Activated naive CD4-positive, alpha-beta T cell treated with anti-CD3 and anti-CD28 coated beads, Interleukin-2, amount 50 U/mL, for 72 hours (primary cell): ENCODE data around the gene NRXN3. TPM values are rescaled to one million over a fixed set of nuclear protein-coding genes. Genes with fewer than 3 reads are reported as not detected.
"Not testable (repeated sequence)": the region's sequence is repeated elsewhere in the genome, so short reads cannot be mapped to it uniquely, and the experiment has no call there.

Experiments
- ATAC-seq, 2 donors: fragments of 150-1000 bp; cut with Tn5 transposase; 2 replicates each; pipeline ENCODE4 v1.10.0; 2021; ENCODE audit warnings: mild to moderate bottlenecking in 2 of 2, moderate library complexity in 2 of 2
- DNase-seq, 2 donors: peaks; one replicate each; pipeline ENCODE4 v3.0.0; 2021 to 2022; ENCODE audit warnings: low spot score in 2 of 2
- H3K27ac Mint-ChIP-seq, 2 donors: one replicate each; pipeline ENCODE4 v1.8.0; 2022; ENCODE audit warnings: mild to moderate bottlenecking in 2 of 2, mixed read lengths in 2 of 2
- H3K36me3 Mint-ChIP-seq, 2 donors: one replicate each; pipeline ENCODE4 v1.8.0; 2022; ENCODE audit warnings: mixed read lengths in 2 of 2
- H3K9me3 Mint-ChIP-seq, 2 donors: one replicate each; pipeline ENCODE4 v1.8.0; 2022; ENCODE audit warnings: mixed read lengths in 2 of 2
- total RNA-seq, 2 donors: library from RNA; stranded (reverse); gene quantifications; one replicate each; pipeline ENCODE4 v1.2.3, GENCODE V29; 2022

NRXN3 gene
- total RNA-seq, 2 donors from 2014 or later, result not detected

DNA sequence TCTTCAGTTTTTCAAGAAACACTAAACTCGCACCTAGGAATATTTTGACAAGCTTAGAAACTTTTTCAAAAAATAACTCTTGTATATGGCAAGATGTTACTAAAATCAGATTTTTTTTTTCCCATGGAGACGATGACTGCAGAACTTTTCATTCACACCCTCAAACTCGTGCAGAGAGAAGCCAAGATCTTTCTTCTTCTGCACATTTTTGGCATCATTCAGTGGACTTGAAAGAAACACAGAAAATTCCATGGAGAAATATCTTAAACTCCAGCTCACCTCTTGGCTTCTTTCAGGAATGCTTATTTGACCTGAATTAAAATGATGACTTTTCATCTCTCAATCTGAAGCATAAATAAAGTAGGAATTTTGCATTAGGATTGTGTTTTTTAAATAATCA lies 919.4 kb downstream of the NRXN3 start:
- H3K9me3 Mint-ChIP-seq, result peaks cover under 1 to 15% of the 10 kb centered on the region in 2 donors
- DNase-seq (no peak), ATAC-seq (no peak)
- H3K36me3 Mint-ChIP-seq, result no peaks in the 10 kb centered on the region
- H3K27ac Mint-ChIP-seq, result no peak overlapping the region

DNA sequence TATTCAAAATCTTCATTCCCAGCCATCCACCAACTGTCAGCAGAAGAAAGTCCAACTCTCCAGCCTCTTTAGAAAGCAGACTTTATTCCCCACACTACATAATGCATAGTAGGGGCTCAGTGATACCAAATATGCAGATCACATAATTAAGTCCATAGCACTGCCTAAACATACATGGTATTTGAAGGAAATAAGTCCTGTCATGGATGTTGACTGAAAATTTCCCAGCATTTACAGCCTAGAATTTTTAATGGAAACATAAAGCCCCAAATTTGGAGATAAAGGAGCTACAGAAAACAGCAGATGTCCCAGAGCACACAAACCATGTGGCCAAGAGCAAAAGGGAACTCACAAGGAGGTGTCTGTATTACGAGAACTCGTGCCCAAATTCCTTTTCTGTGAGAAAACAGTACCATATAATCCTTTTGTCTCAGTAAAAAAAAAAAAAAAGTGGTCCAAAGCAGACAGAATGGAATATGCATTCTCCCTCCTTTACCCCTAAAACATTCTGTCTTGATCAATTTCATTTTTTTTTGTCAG lies 920.5 kb downstream of the NRXN3 start:
- DNase-seq (no peak), ATAC-seq (no peak)
- Mint-ChIP-seq H3K27ac (no peak overlapping the region), H3K9me3 (peaks cover 4 to 19% of the 10 kb centered on the region in 2 donors), H3K36me3 (no peaks in the 10 kb centered on the region)

DNA sequence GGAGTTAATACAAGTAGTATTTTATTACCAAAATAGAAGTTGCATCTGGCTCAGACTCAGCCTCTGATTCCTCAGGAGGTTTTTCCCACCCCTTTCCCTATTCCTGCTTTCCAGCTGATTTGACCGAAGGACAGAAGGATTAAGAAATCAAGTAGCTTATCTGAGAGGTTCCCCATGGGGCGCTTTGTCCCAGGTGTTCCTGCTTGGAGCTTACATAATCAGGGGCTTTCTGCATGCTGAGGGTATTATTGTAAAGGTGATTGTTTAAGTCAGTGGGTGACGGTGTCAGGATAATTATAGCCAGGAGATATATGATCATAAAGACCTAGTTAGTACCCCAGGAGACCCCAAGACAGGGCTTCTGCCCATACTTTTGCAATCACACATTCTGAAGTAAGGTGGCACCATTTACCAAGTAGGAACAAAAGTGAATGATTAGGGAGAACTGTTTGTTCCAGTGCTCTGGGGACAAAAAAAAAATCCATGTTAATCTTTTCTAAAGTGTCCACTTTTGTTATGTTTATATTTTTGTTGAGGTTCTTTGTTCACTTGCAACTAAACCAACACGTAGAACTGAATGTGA lies 921.3 kb downstream of the NRXN3 start:
- Mint-ChIP-seq H3K9me3 (peaks cover 4 to 19% of the 10 kb centered on the region in 2 donors), H3K27ac (no peak overlapping the region), H3K36me3 (no peaks in the 10 kb centered on the region)
- DNase-seq (no peak), ATAC-seq (no peak)

DNA sequence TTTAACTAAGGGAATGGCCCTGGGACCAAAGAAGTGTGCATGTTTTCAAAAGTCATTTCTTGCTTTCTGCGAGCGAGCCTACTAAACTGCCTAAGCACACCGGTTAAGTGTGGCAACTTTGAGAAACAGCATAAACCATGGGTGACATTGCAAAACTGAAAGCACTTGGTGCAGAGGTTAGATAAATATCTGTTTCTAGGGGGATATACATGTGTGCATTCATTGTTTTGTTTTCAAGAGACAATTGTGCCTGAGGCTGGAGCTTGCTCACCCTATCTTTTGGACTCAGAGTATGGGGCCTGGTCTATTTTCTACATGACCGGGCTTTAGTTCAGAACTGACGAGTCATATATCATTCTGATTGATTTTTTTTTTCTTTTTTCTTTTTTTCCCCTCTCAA lies 923.4 kb downstream of the NRXN3 start:
- H3K27ac Mint-ChIP-seq, result no peak overlapping the region
- DNase-seq, result no peak
- no peak for ATAC-seq
- no peaks in the 10 kb centered on the region for H3K36me3 Mint-ChIP-seq
- peaks cover 4 to 19% of the 10 kb centered on the region in 2 donors for H3K9me3 Mint-ChIP-seq

DNA sequence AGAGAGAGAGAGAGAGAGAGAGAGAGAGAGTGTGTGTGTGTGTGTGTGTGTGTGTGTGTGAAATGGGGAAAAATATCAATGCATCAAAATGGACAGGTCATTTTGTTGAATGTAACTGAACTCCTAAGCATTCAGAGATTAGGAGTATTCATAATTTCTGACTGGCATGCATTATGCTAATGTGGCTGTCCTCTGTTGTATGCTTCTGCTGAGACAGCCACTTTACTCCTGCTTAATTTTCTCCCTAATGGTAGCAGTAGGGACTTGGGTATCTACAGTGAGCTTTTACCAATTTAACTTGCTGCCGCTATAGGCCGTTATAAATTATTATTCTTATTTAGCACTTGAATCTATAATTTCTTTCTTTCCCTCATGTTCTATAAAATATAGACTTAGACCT lies 924.8 kb downstream of the NRXN3 start:
- ATAC-seq, result no peak
- no peak for DNase-seq
- Mint-ChIP-seq H3K36me3 (peaks cover 0 to 6% of the 10 kb centered on the region in 2 donors), H3K27ac (no peak overlapping the region), H3K9me3 (peaks cover 4 to 19% of the 10 kb centered on the region in 2 donors)

DNA sequence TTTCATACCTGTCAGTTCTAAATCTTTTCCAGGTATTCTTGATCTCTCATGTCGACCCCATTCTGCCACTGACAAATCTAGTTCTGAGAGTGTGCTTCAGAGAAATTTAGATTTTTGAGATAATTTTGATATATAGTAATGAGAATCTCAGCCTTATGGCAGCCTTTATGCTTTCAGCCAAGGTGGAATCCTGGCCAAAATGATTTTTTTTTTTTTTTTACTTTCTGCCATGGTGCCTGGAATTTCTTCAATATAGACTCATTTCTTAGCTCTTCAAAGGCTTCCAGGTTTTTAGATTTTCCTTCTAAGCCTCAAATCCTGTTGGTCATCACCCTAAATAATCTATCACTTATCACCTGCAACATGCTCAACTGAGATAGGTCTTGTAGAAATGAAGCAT lies 926.6 kb downstream of the NRXN3 start:
- ATAC-seq (no peak), DNase-seq (no peak)
- Mint-ChIP-seq H3K36me3 (peaks cover 0 to 6% of the 10 kb centered on the region in 2 donors), H3K27ac (no peak overlapping the region), H3K9me3 (peaks cover 4 to 19% of the 10 kb centered on the region in 2 donors)

DNA sequence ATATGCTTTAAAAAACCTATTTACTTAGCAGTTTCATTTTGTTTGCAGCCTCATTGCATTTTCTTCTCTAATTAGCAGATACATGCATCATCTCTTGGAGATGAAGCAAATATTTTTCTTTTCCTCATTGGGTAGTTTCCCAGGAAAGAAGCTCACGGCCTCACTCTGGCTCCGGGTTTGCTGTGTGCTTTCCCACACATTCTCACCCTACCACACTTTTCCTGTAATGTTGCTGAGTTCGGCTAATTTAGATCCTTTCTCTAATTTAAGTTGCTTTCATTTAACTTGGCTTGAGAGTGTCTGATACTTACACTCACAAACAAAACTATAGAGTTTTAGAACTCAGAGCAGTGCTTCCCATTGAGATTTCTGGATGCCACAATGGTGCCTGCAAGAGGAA lies 928.2 kb downstream of the NRXN3 start:
- Mint-ChIP-seq H3K27ac (no peak overlapping the region), H3K36me3 (peaks cover 0 to 6% of the 10 kb centered on the region in 2 donors), H3K9me3 (peaks cover 4 to 20% of the 10 kb centered on the region in 2 donors)
- DNase-seq (no peak), ATAC-seq (no peak)

DNA sequence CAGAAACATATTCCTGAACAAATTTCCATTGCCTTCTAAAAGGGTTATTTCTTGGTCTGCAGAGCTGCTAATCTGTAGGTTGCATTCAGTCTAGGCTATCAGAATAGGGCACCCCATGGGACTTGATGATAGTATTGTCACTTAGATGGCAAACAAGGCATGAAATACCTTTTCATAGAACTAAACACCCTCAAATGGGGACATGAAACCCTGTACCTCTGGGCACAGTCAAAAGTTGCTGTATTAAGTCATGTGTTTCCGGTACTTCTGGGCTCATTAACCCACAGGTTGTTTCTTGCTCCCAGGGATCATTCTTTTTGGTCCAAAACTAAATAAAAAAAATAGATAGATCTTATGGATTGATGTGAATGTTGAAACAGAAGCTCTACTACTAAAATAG lies 930.4 kb downstream of the NRXN3 start:
- DNase-seq (no peak), ATAC-seq (no peak)
- Mint-ChIP-seq H3K36me3 (peaks cover 0 to 6% of the 10 kb centered on the region in 2 donors), H3K27ac (no peak overlapping the region), H3K9me3 (peaks cover 0 to 14% of the 10 kb centered on the region in 2 donors)

DNA sequence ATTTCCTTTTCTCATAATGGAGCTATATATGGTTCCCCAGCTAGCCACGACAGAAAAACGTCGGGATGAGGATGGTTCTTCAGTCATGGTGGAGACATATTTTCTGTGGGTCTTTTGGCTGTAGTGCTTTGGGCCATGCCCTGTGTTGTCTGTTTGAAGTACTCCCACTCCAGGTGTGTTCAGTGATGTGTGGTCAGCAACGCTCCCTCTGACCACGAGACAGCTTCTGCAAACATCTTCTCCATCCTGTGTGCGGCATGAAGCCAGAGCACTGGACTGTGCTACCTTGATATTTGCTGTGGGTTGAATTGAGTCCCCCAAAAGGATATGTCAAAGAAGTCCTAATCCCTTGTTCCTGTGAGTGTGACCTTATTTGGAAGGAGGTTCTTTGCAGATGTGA lies 931.2 kb downstream of the NRXN3 start:
- peaks cover 0 to 14% of the 10 kb centered on the region in 2 donors for H3K9me3 Mint-ChIP-seq
- no peak for ATAC-seq
- H3K36me3 Mint-ChIP-seq, result peaks cover 0 to 6% of the 10 kb centered on the region in 2 donors
- no peak overlapping the region for H3K27ac Mint-ChIP-seq
- no peak for DNase-seq

DNA sequence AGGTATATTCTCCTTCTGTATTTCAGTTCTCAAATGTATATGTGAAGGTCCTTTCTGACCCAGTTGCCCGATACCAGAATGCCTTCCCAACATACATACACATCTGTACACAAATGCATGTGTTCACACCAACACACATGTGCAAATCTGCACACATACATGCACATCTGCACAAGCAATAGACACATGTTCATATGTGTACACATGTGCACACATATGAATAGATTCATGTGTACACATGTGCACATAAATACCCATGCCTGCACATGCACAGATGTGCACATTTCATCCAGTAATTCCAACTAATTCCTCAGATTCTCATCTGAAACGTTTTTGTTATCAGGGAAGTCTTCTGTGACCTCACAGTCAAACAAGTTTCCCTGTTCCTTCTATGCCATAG lies 933.6 kb downstream of the NRXN3 start:
- ATAC-seq (no peak), DNase-seq (no peak)
- H3K9me3 Mint-ChIP-seq, result peaks cover 0 to 19% of the 10 kb centered on the region in 2 donors
- H3K27ac Mint-ChIP-seq, result no peak overlapping the region
- H3K36me3 Mint-ChIP-seq, result peaks cover 0 to 5% of the 10 kb centered on the region in 2 donors

DNA sequence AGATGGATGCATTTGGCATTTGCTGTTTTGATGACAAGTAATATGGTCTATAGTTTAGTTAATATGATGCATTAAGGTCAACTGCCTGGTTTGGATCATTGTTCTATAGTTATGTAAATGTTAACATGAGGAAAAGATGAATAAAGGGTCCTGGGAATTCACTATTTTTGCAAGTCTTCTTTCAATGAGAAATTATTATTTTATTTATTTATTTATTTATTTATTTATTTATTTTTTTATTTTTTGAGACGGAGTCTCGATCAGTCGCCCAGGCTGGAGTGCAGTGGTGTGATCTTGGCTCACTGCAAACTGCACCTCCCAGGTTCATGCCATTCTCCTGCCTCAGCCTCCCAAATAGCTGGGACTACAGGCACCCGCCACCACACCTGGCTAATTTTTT lies 940.4 kb downstream of the NRXN3 start:
- not testable (repeated sequence) for DNase-seq, ATAC-seq

DNA sequence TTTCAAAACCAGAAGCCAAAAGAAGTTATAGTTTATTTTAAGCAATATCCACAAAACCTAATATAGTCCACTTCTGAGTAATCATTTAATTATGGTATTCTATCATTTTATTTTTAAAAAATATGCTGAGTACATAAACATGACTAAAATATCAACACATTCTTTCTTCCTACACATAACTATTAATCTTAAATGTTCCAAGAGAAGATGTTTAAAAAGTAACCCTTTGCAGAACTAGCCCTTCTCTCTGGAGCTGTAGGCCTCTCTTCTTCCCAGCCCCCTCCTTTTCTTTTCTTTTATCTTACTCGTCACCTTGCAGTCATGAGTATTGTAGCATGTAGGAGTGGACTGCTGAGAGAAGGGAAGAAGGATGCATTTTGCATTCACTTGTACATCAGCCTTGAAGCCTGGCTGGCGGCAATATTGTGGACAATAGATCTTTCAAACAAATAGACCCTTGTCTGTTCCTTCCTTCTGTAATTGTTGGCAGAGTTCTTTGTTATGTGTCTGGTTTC lies 941.9 kb downstream of the NRXN3 start:
- Mint-ChIP-seq H3K27ac (no peak overlapping the region), H3K9me3 (peaks cover 13% of the 10 kb centered on the region in 2 donors), H3K36me3 (no peaks in the 10 kb centered on the region)
- DNase-seq (no peak), ATAC-seq (no peak)

More for the DNA sequence above, 940.4 kb downstream of the NRXN3 start:
- peaks cover 12% of the 10 kb centered on the region in 2 donors for H3K9me3 Mint-ChIP-seq
- H3K36me3 Mint-ChIP-seq, H3K27ac Mint-ChIP-seq: not testable (repeated sequence)

DNA sequence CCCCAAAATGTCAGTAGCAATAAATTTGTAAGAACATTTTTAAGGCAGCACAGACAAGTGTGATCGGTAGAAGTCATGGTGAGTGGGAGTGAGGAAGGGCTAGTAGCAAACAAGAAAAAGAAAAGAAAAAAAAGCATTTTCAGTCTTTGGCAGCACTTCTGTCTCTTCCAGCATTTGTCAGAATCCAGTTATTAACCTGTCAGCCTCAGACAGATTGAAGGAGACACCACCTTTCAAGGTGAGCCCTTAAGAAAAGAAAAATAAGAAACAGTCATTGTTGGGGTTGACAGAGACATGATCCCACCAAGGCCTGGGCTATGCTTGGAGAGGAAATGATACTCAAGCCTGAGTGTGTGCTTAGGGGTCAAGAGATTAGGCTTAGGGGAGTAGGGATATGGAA lies 947.4 kb downstream of the NRXN3 start:
- Mint-ChIP-seq H3K9me3 (peaks cover 8 to 18% of the 10 kb centered on the region in 2 donors), H3K36me3 (no peaks in the 10 kb centered on the region), H3K27ac (no peak overlapping the region)
- no peak for ATAC-seq
- no peak for DNase-seq

DNA sequence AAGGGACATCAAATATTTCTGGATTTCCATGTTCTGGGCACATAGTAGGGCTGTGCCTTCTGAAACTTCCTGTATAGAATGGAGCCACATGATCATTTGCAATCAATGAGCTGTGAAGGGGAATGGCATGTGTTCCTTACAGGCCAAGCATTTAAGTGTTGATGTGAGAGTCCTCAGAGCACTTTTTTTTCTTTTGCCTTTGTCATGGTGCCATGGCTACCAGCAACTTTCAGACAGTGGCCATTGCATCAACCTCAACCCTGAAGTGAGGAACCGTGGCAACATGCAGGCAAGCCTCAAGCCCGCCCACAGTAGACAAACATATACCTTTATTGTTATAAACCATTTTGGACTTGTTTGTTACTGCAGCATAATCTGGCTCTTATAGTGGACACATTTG lies 948.1 kb downstream of the NRXN3 start:
- DNase-seq (no peak), ATAC-seq (no peak)
- Mint-ChIP-seq H3K27ac (no peak overlapping the region), H3K36me3 (no peaks in the 10 kb centered on the region), H3K9me3 (peaks cover 8 to 18% of the 10 kb centered on the region in 2 donors)

DNA sequence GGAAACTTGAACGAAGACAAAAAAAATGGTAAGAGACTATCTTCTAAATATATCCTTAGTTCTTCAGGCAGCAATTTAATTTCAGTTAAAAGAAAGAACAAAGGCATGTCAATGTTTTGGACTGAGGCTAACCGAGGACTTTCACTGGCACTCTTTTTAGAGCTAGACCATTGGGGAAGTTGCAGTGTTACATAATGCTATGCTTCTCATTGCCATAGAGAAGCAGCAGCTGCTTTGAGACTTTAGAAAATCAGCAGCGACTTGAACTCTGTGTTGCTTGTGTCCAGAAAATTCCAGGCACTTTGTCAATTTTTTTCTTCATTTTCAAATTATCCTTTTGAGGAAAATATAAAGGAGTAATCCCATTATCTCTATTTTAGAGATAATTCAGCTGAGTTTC lies 964.2 kb downstream of the NRXN3 start:
- DNase-seq, result no peak
- no peak for ATAC-seq
- H3K9me3 Mint-ChIP-seq, result peaks cover 0 to 4% of the 10 kb centered on the region in 2 donors
- H3K27ac Mint-ChIP-seq, result no peak overlapping the region
- no peaks in the 10 kb centered on the region for H3K36me3 Mint-ChIP-seq

DNA sequence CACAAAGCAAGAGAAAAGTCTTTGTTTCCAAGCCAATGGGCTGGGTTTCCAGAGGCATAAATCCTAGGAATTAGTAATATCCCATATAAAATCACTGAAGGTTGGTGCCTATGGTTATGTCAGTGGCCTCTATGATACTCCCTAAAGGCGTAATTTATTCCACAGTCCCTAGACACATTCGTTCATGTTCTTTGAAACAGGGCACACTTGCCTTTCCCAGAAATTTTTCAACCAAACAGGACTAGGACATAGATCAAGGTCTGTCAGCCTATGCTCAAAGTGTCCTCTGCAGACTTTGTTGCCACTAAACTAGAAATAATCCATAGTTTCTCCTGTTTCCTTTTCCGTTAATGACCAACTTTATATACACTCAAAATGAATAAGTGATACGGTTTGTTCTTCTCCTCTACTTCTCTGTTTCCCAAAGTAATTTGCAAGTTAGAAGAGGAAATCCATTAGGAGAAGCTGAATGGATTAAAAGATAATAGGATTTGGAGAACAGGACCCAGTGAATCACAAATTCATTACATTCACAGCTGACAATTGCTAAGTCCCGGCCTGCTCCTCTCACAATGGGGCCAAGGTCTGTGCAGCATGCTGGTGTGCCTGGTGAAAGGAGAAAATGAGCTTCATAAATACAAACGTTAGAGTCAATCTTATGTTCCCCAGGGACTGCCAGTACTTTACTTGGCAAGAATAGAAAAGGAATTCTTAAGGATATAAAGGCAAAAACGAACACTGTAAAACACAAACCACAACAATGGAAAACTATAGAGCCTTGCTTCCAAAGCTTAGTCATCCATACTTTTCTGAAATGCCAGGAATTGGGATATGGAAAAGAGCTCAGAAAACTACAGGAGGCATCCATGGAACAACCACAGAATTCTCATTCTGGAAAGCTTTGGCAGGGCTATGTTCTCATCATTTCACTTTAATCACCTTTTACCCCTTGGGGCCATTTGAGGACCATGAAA lies 966.2 kb downstream of the NRXN3 start:
- peaks cover 0 to 4% of the 10 kb centered on the region in 2 donors for H3K9me3 Mint-ChIP-seq
- DNase-seq (no peak), ATAC-seq (no peak)
- no peak overlapping the region for H3K27ac Mint-ChIP-seq
- no peaks in the 10 kb centered on the region for H3K36me3 Mint-ChIP-seq

DNA sequence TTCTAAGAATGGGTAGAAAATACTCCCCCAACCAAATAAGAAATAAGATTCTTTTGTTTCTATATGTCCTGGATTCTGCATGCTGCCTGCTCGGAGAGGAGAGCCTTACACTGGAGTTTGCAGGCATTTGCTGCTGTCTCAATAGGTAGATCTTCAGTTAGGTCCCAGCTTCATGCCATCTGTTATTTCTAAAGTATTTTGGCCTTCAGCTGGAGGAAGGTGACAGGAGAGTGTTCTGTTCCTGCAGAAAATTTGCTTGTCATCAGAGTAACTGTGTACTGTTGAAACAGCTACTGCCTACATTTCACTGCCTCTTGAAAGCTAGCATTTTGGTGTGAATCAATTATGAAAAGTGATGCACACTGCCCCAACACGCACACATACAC lies 966.9 kb downstream of the NRXN3 start:
- DNase-seq (no peak), ATAC-seq (no peak)
- peaks cover 0 to 4% of the 10 kb centered on the region in 2 donors for H3K9me3 Mint-ChIP-seq
- no peak overlapping the region for H3K27ac Mint-ChIP-seq
- no peaks in the 10 kb centered on the region for H3K36me3 Mint-ChIP-seq
